ENCODE results near the gene NTRK1.

NTRK1 gene

DNA sequence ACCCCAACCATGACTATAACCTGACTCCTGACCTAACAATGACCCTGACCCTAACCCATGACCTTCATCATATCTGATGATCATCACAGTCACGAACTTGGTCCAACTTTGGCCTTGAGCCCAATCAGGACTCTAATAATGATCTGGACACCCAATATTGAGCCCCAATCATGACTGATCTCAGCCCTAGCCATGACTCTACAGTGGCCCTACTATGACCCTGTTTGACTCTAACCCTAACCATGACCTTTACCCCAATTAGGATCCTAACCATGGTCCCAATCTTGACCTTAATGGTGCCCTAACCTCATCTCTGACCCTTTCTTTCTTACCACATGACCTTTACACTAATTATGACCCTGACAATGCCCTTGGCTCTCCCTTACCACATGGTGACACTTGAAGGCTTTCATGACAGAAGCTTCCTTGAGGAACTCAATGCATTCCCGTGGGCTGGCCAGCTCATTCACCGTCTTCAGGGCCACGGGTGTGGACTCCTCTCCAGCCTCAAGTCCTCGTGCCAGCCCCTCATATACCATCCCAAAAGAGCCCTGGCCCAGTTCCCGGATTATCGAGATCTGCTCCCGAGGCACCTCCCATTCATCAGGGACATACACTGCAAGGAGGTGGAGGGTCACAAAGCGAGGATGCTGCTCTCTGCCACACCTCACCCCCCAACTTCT, 17.9 kb upstream of the NTRK1 start:
- DNase-seq (ENCODE audit: low spot score) = no peak
- in situ Hi-C loops (cut with MboI; ENCODE audit: low sequenced_read_pairs, unreplicated experiment) = loop anchor here (5.0 kb wide), 1 partner anchor 50 kb away; the partner anchor contains the start of gene PEAR1
- TF ChIP-seq, protein P1, sequence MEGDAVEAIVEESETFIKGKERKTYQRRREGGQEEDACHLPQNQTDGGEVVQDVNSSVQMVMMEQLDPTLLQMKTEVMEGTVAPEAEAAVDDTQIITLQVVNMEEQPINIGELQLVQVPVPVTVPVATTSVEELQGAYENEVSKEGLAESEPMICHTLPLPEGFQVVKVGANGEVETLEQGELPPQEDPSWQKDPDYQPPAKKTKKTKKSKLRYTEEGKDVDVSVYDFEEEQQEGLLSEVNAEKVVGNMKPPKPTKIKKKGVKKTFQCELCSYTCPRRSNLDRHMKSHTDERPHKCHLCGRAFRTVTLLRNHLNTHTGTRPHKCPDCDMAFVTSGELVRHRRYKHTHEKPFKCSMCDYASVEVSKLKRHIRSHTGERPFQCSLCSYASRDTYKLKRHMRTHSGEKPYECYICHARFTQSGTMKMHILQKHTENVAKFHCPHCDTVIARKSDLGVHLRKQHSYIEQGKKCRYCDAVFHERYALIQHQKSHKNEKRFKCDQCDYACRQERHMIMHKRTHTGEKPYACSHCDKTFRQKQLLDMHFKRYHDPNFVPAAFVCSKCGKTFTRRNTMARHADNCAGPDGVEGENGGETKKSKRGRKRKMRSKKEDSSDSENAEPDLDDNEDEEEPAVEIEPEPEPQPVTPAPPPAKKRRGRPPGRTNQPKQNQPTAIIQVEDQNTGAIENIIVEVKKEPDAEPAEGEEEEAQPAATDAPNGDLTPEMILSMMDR (IDR thresholded peaks at IDR 0.05; ENCODE audit: borderline replicate concordance, control extremely low read depth, extremely low read depth, insufficient read depth, missing control alignments) = no peak

DNA sequence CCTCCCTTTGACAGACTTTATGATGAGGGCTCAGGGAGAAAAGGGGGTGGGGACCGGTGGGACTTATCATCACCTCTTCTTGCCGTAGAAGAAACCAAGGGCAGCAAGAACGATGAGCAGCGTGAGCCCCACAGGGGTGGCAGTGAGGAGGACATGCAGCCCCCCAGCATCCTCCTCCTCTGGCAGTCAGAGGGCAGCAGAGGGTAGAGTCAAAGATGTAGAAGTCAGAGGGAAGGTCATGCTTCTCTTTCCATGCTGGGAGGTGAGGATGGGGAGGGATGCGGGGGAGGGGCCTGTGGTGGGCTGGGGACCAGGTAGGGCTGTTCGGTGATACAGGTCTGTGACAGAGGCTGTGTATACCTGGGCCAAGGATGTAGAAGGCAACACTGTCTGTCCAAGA, 16.6 kb upstream of the NTRK1 start:
- TF ChIP-seq, protein P1 (IDR thresholded peaks at IDR 0.05; ENCODE audit: borderline replicate concordance, control extremely low read depth, extremely low read depth, insufficient read depth, missing control alignments) = no peak
- in situ Hi-C loops (cut with MboI; ENCODE audit: low sequenced_read_pairs, unreplicated experiment) = loop anchor here (5.0 kb wide), 1 partner anchor 48 kb away; the partner anchor contains the start of gene PEAR1
- DNase-seq (ENCODE audit: low spot score) = no peak

DNA sequence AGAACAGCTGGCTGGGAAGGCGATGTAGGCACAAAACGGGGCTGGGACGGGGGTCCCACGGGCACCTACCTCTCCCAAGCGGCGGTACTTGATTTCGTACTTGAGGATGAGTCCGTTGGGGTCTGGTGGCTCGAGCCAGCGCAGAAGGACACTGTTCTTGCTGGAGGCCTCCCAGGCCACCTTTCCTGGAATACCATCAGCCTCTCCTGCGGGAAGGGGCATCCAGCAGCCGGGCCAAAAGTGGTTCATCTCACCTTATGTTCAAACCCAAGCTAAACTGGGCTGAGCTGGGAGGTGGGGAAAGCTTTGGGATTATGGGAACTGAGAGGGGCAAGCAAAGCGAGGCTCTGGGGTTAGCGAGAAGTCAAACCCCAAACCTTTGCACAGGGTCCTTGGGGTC, 16.0 kb upstream of the NTRK1 start:
- in situ Hi-C loops (cut with MboI; ENCODE audit: low sequenced_read_pairs, unreplicated experiment) = loop anchor here (5.0 kb wide), 1 partner anchor 48 kb away; the partner anchor contains the start of gene PEAR1
- TF ChIP-seq, protein P1 (IDR thresholded peaks at IDR 0.05; ENCODE audit: borderline replicate concordance, control extremely low read depth, extremely low read depth, insufficient read depth, missing control alignments) = no peak
- DNase-seq (ENCODE audit: low spot score) = no peak

DNA sequence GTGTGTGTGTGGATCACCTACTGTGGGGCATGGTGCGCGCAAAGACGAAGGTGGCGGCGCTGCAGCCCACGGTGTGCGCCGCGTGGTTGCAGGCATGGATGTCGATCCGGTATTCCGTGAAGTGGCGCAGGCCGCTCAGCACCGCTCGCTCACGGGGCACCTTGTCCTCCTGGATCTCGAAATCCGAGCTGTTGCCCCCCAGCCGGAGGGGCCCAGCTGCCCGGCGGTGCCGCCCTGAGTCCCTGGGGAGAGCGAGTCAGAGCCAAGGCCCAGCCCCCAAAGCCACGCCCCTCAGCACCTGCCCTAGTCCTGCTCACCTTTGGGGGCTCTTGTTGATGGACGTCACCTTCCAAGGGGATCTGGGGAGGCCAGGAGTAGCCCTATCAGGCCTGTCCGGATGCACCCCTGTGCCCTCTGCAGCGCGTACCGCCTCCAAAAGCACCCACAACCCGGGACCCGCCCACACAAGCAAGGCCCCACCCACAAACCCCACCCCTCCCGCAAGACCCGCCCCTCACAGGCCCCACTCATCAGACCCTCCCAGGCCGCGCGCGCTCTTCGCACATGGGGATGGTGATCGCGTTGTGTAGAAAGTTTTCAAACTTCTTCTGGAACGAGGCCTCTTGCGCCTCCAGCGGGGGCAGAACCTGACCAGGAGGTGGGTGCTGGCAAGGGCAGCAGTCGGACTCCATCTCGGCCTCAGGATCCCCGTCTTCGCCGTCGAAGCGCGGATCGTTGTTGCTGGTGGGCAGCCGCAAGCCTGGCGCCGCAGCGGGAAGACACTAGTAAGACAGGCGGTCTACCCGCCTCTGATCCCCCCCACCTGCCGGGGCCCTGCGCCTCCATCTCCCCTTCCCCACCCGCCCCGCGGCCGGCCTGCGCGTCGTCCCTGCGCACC, 15.4 kb upstream of the NTRK1 start:
- in situ Hi-C loops (cut with MboI; ENCODE audit: low sequenced_read_pairs, unreplicated experiment) = no loop called here
- peak; percentile 42 for DNase-seq (ENCODE audit: low spot score)
- TF ChIP-seq, protein P1 (IDR thresholded peaks at IDR 0.05; ENCODE audit: borderline replicate concordance, control extremely low read depth, extremely low read depth, insufficient read depth, missing control alignments) = no peak

DNA sequence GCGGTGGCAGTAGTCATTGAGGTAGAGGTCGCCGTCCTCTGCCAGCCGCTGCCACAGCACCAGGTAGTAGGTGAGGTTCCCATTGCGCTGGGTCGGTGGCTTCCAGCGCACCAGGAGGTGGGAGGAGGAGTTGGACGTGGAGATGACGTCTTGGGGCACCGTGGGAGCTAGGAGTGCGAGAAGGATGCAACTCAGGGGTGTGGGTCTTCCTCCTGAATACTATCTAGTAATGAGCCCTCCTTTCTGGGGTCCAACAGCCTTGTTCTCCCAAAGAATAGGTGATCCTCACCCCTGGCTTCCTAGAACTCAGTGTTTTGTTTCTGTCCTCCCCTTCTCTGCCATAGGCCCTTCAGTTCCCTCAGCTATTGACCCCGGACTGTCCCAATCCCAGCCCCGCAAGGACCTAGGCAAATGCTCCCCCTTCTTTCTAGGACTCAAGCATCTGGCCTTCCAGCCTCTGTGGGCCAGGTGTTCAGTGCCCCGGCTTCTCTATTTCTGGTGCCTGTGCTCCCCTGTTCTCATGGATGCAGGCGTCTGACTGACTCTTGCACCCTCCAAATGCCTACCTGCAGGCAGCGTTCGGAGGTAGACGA, 14.6 kb upstream of the NTRK1 start:
- in situ Hi-C loops (cut with MboI; ENCODE audit: low sequenced_read_pairs, unreplicated experiment) = no loop called here
- TF ChIP-seq, protein P1 (IDR thresholded peaks at IDR 0.05; ENCODE audit: borderline replicate concordance, control extremely low read depth, extremely low read depth, insufficient read depth, missing control alignments) = no peak
- DNase-seq (ENCODE audit: low spot score) = no peak

DNA sequence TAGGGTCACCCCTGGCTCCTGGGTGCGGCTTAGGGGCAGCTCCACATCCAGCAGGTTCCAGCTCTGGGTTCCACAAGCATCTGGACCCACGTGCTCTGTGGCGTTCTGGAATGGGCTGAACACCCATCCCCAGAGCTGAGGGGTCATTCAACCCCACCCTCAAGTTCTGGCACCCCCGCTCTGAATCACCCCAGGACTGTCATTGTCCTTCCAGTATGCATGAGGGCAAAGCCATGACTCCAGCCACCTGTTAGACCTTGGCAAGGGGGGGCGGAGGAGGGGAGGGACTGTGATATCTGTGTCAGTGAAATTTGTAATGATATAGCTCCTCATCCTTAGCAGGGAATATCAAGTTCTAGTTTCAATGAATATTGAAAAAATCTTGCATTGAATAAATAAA, 14.0 kb upstream of the NTRK1 start:
- no peak for DNase-seq (ENCODE audit: low spot score)
- TF ChIP-seq, protein P1 (IDR thresholded peaks at IDR 0.05; ENCODE audit: borderline replicate concordance, control extremely low read depth, extremely low read depth, insufficient read depth, missing control alignments) = no peak
- in situ Hi-C loops (cut with MboI; ENCODE audit: low sequenced_read_pairs, unreplicated experiment) = no loop called here
